Hepatocyte (in vitro differentiated cells): ENCODE results near the gene ZC3H10.

Experiments used
- EZH2 ChIP-seq: fragments of 200-600 bp; sonication (generic); IDR thresholded peaks from 2 replicates; pipeline ENCODE4 v1.6.1; 2016; ENCODE audit warnings: antibody characterized with exemption, mild to moderate bottlenecking, borderline replicate concordance
- EZH2phosphoT487 ChIP-seq: fragments of 200-600 bp; sonication (generic); IDR thresholded peaks from one replicate; pipeline ENCODE4 v1.6.1; 2018; ENCODE audit warnings: antibody characterized with exemption, mild to moderate bottlenecking, low read depth, moderate library complexity; ENCODE audit not compliant: unreplicated experiment, severe bottlenecking
- TF ChIP-seq, protein P1 (sequence below): fragments of 200-600 bp; sonication (generic); IDR thresholded peaks from 2 replicates; pipeline ENCODE4 v1.5.1; 2016; ENCODE audit warnings: antibody characterized with exemption, mild to moderate bottlenecking; ENCODE audit not compliant: poor library complexity

DNA sequence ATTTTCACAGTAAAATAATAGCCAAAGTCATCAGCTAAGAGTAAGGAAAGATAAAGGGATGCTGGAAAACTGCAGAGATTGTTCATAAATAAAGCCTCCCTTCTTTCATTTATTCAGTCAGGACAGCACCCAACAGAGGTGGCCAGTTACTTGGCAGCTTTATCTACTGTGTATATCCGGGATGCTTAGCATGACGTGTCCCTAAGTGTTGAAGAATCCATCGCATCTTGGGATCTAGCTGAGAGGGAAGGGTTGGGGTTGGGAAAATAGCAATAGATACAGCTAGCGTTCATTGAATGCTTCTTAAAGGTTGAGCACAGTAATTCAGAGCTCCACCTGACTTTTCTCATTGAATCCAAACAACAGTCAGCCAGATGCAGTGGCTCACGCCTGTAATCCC, 43.7 kb upstream of the ZC3H10 start:
- TF ChIP-seq, protein P1, sequence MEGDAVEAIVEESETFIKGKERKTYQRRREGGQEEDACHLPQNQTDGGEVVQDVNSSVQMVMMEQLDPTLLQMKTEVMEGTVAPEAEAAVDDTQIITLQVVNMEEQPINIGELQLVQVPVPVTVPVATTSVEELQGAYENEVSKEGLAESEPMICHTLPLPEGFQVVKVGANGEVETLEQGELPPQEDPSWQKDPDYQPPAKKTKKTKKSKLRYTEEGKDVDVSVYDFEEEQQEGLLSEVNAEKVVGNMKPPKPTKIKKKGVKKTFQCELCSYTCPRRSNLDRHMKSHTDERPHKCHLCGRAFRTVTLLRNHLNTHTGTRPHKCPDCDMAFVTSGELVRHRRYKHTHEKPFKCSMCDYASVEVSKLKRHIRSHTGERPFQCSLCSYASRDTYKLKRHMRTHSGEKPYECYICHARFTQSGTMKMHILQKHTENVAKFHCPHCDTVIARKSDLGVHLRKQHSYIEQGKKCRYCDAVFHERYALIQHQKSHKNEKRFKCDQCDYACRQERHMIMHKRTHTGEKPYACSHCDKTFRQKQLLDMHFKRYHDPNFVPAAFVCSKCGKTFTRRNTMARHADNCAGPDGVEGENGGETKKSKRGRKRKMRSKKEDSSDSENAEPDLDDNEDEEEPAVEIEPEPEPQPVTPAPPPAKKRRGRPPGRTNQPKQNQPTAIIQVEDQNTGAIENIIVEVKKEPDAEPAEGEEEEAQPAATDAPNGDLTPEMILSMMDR: no peak
- TF ChIP-seq EZH2 (no peak), EZH2phosphoT487 (no peak)
